Stimulated activated CD8-positive, alpha-beta memory T cell treated with anti-CD3 and anti-CD28 coated beads, Interleukin-12 subunit alpha, Interleukin-12 subunit beta, amount 100 ng/mL, for 24 hours (primary cell): Measurements from ENCODE around the gene HOXB3.

Experiments
- DNase-seq: peaks from one replicate; pipeline ENCODE4 v3.0.0-alpha.2; 2020; ENCODE audit errors: extremely low read depth

HOXB3 gene

DNA sequence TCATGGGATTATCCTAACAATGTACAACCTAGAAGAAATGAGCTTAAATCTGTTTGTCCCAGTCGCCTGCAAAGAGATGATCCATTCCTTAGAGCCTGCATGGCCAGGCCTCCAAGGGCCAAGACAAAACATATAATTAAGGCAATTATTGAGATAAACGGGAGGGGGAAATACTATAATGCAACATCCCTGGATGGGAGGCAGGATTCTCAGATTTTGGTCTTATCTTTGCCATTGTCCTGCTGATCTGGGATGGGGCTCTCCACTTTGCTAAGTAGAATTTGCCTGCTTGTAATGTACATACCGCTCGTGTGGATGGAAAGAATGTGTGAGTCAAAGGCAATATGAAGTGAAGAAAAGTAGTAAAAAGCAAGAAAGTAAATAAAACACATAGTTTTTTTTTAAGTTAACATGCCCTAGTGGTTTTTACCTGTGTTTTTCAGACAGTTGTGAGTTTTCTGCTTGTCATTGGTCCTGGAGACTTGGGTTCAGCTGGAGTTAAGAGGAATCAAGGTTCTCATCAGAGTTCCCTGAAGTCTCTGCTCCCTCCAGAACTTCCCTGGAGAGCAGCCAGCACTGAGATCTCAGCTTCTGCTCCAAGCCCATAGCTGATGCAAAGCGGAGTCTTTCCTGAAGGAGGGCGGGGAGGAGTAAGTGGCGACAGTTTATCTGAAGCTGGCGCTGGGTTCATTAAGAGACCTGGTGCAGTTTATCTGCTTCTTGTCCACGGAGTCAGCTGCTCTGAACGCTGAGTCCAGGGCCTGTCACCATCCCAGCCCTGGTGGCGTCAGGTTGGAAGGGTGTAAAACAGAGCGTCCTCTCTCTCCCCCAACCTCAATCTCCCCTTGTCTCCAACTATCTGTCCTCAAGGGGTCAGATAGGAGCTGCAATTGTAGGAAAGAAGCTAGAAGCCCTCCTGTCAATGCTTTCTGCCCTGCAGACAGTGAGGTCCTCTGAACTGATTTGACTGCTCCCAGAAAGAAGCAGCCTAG lies 89.3 kb downstream of the HOXB3 start:
- no peak for DNase-seq

DNA sequence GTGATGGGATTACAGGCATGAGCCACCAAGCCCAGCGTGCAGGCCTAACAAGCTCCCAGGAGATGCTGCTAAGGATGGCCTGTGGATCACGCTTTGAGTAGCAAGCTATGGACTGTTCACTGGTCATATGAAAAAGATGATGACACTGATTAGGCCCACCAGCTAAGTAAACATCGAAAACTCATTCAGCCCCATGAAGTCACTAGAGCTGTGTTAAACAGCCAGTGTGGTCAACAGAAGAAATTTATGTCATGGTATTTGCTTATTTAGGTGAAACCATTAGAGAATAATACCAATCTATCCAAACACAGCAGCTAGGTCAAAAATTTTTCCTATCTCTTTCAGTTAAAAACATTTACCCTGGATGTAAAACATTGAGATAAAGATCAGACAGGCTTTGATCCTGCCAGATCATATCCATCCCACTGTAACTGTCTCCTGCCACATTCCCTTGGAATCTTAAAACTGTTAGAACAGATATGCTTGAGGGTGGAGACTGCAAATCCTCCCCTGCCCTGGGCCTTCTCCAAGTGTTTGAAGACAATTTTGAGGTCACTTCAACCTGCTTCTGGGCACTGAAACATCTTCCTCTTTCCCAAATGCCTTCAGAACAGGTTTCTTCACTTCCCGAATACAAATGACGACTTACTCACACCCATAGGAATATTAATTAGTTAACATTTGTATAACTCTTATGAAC lies 90.2 kb downstream of the HOXB3 start:
- no peak for DNase-seq

DNA sequence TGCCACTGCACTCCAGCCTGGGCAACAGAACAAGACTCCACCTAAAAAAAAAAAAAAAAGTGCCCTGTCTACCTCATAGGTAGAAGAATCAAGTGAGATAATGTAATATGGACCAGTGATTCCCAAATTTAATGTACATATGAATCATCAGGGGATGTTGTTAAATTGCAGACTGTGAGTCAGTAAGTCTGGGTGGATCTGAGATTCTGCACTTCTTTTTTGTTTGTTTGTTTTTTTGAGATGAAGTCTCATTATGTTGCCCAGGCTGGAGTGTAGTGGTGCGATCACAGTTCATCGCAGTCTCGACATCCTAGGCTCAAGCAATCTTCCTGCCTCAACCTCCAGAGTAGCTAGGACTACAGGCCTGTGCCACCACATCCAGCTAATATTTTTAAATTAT lies 90.8 kb downstream of the HOXB3 start:
- no peak for DNase-seq
